ENCODE measurements around the gene SBF2. TPM values are rescaled to one million over a fixed set of nuclear protein-coding genes. Genes with fewer than 3 reads are reported as not detected.

The SBF2 gene
- total RNA-seq, 1 donor from 2014 or later: 5.3 TPM

GRCh38 chr11:10029386-10030121 lies 264.5 kb downstream of the SBF2 start:
- H3K27me3 Mint-ChIP-seq (ENCODE audit: insufficient read depth): peaks cover 4% of the 10 kb centered on the region
- H3K9me3 Mint-ChIP-seq: no peaks in the 10 kb centered on the region
- intact Hi-C loops (cut with micrococcal nuclease): no loop called here
- H3K27ac Mint-ChIP-seq: no peak overlapping the region
- no peaks in the 10 kb centered on the region for H3K36me3 Mint-ChIP-seq (ENCODE audit: low read depth)
- DNase-seq (ENCODE audit: low spot score): no peak
- no peak overlapping the region for H3K4me3 Mint-ChIP-seq
- H3K4me1 Mint-ChIP-seq (ENCODE audit: low read depth): no peaks in the 10 kb centered on the region

- no peak for DNase-seq (ENCODE audit: low spot score)
- no peaks in the 10 kb centered on the region for H3K4me1 Mint-ChIP-seq (ENCODE audit: low read depth)
- intact Hi-C loops (cut with micrococcal nuclease): no loop called here
- H3K9me3 Mint-ChIP-seq: no peaks in the 10 kb centered on the region
- no peak overlapping the region for H3K4me3 Mint-ChIP-seq
- no peaks in the 10 kb centered on the region for H3K36me3 Mint-ChIP-seq (ENCODE audit: low read depth)
- H3K27ac Mint-ChIP-seq: no peak overlapping the region
- H3K27me3 Mint-ChIP-seq (ENCODE audit: insufficient read depth): peaks cover 4% of the 10 kb centered on the region
Measured at GRCh38 chr11:10026514-10026913, 267.5 kb downstream of the SBF2 start.

GRCh38 chr11:10023212-10023611 lies 270.8 kb downstream of the SBF2 start:
- no peaks in the 10 kb centered on the region for H3K27me3 Mint-ChIP-seq (ENCODE audit: insufficient read depth)
- no peaks in the 10 kb centered on the region for H3K4me1 Mint-ChIP-seq (ENCODE audit: low read depth)
- intact Hi-C loops (cut with micrococcal nuclease): no loop called here
- no peak overlapping the region for H3K27ac Mint-ChIP-seq
- no peak for DNase-seq (ENCODE audit: low spot score)
- H3K4me3 Mint-ChIP-seq: no peak overlapping the region
- no peaks in the 10 kb centered on the region for H3K9me3 Mint-ChIP-seq
- H3K36me3 Mint-ChIP-seq (ENCODE audit: low read depth): no peaks in the 10 kb centered on the region

- intact Hi-C loops (cut with micrococcal nuclease): no loop called here
- Mint-ChIP-seq H3K36me3 (ENCODE audit: low read depth) (no peaks in the 10 kb centered on the region), H3K9me3 (no peaks in the 10 kb centered on the region), H3K4me1 (ENCODE audit: low read depth) (no peaks in the 10 kb centered on the region), H3K27me3 (ENCODE audit: insufficient read depth) (no peaks in the 10 kb centered on the region), H3K4me3 (no peak overlapping the region), H3K27ac (no peak overlapping the region)
- DNase-seq (ENCODE audit: low spot score): no peak
Measured at GRCh38 chr11:10022764-10023163, 271.3 kb downstream of the SBF2 start.

- H3K4me3 Mint-ChIP-seq: no peak overlapping the region
Measured at GRCh38 chr11:10021563-10021962, 272.5 kb downstream of the SBF2 start.

GRCh38 chr11:10019906-10020682 lies 273.9 kb downstream of the SBF2 start:
- Mint-ChIP-seq H3K36me3 (ENCODE audit: low read depth) (no peaks in the 10 kb centered on the region), H3K4me3 (no peak overlapping the region), H3K27ac (no peak overlapping the region), H3K27me3 (ENCODE audit: insufficient read depth) (no peaks in the 10 kb centered on the region), H3K9me3 (no peaks in the 10 kb centered on the region), H3K4me1 (ENCODE audit: low read depth) (no peaks in the 10 kb centered on the region)
- intact Hi-C loops (cut with micrococcal nuclease): no loop called here
- DNase-seq (ENCODE audit: low spot score): no peak

More at GRCh38 chr11:10021563-10021962, 272.5 kb downstream of the SBF2 start:
- intact Hi-C loops (cut with micrococcal nuclease): no loop called here
- Mint-ChIP-seq H3K4me1 (ENCODE audit: low read depth) (no peaks in the 10 kb centered on the region), H3K27ac (no peak overlapping the region), H3K36me3 (ENCODE audit: low read depth) (no peaks in the 10 kb centered on the region), H3K27me3 (ENCODE audit: insufficient read depth) (no peaks in the 10 kb centered on the region), H3K9me3 (no peaks in the 10 kb centered on the region)
- DNase-seq (ENCODE audit: low spot score): no peak

GRCh38 chr11:10017911-10018310 lies 276.1 kb downstream of the SBF2 start:
- Mint-ChIP-seq H3K4me3 (no peak overlapping the region), H3K4me1 (ENCODE audit: low read depth) (no peaks in the 10 kb centered on the region), H3K27ac (no peak overlapping the region), H3K9me3 (no peaks in the 10 kb centered on the region), H3K27me3 (ENCODE audit: insufficient read depth) (peaks cover 2% of the 10 kb centered on the region), H3K36me3 (ENCODE audit: low read depth) (no peaks in the 10 kb centered on the region)
- intact Hi-C loops (cut with micrococcal nuclease): no loop called here
- DNase-seq (ENCODE audit: low spot score): no peak

- H3K27me3 Mint-ChIP-seq (ENCODE audit: insufficient read depth): peaks cover 2% of the 10 kb centered on the region
- no peaks in the 10 kb centered on the region for H3K36me3 Mint-ChIP-seq (ENCODE audit: low read depth)
- H3K27ac Mint-ChIP-seq: no peak overlapping the region
- peaks cover 2% of the 10 kb centered on the region for H3K9me3 Mint-ChIP-seq
- no peak overlapping the region for H3K4me3 Mint-ChIP-seq
- no peaks in the 10 kb centered on the region for H3K4me1 Mint-ChIP-seq (ENCODE audit: low read depth)
- intact Hi-C loops (cut with micrococcal nuclease): no loop called here
- DNase-seq (ENCODE audit: low spot score): no peak
Measured at GRCh38 chr11:10017050-10017449, 277.0 kb downstream of the SBF2 start.

- H3K27ac Mint-ChIP-seq: no peak overlapping the region
- intact Hi-C loops (cut with micrococcal nuclease): no loop called here
Measured at GRCh38 chr11:10012068-10012467, 282.0 kb downstream of the SBF2 start.

GRCh38 chr11:10005955-10006525 lies 288.0 kb downstream of the SBF2 start:
- Mint-ChIP-seq H3K27ac (no peak overlapping the region), H3K4me3 (no peak overlapping the region), H3K9me3 (peaks cover 19% of the 10 kb centered on the region), H3K27me3 (ENCODE audit: insufficient read depth) (no peaks in the 10 kb centered on the region), H3K4me1 (ENCODE audit: low read depth) (no peaks in the 10 kb centered on the region), H3K36me3 (ENCODE audit: low read depth) (no peaks in the 10 kb centered on the region)
- DNase-seq (ENCODE audit: low spot score): no peak
- intact Hi-C loops (cut with micrococcal nuclease): no loop called here

More at GRCh38 chr11:10012068-10012467, 282.0 kb downstream of the SBF2 start:
- no peak for DNase-seq (ENCODE audit: low spot score)
- peaks cover 2% of the 10 kb centered on the region for H3K27me3 Mint-ChIP-seq (ENCODE audit: insufficient read depth)
- no peak overlapping the region for H3K4me3 Mint-ChIP-seq
- no peaks in the 10 kb centered on the region for H3K4me1 Mint-ChIP-seq (ENCODE audit: low read depth)
- no peaks in the 10 kb centered on the region for H3K36me3 Mint-ChIP-seq (ENCODE audit: low read depth)
- peaks cover 27% of the 10 kb centered on the region for H3K9me3 Mint-ChIP-seq

- H3K36me3 Mint-ChIP-seq (ENCODE audit: low read depth): no peaks in the 10 kb centered on the region
- DNase-seq (ENCODE audit: low spot score): no peak
- peaks cover 13% of the 10 kb centered on the region for H3K9me3 Mint-ChIP-seq
- intact Hi-C loops (cut with micrococcal nuclease): no loop called here
- H3K4me3 Mint-ChIP-seq: no peak overlapping the region
- H3K4me1 Mint-ChIP-seq (ENCODE audit: low read depth): no peaks in the 10 kb centered on the region
- H3K27me3 Mint-ChIP-seq (ENCODE audit: insufficient read depth): no peaks in the 10 kb centered on the region
- no peak overlapping the region for H3K27ac Mint-ChIP-seq
Measured at GRCh38 chr11:10004526-10005113, 289.4 kb downstream of the SBF2 start.

- H3K27ac Mint-ChIP-seq: no peak overlapping the region
- no peaks in the 10 kb centered on the region for H3K36me3 Mint-ChIP-seq (ENCODE audit: low read depth)
- H3K9me3 Mint-ChIP-seq: peaks cover 4% of the 10 kb centered on the region
- no peak for DNase-seq (ENCODE audit: low spot score)
- no peaks in the 10 kb centered on the region for H3K4me1 Mint-ChIP-seq (ENCODE audit: low read depth)
- no peak overlapping the region for H3K4me3 Mint-ChIP-seq
- intact Hi-C loops (cut with micrococcal nuclease): no loop called here
- no peaks in the 10 kb centered on the region for H3K27me3 Mint-ChIP-seq (ENCODE audit: insufficient read depth)
Measured at GRCh38 chr11:10002221-10002620, 291.8 kb downstream of the SBF2 start.

- Mint-ChIP-seq H3K27me3 (ENCODE audit: insufficient read depth) (no peaks in the 10 kb centered on the region), H3K4me1 (ENCODE audit: low read depth) (no peaks in the 10 kb centered on the region), H3K27ac (no peak overlapping the region), H3K4me3 (no peak overlapping the region), H3K9me3 (no peaks in the 10 kb centered on the region), H3K36me3 (ENCODE audit: low read depth) (no peaks in the 10 kb centered on the region)
- intact Hi-C loops (cut with micrococcal nuclease): no loop called here
- DNase-seq (ENCODE audit: low spot score): no peak
Measured at GRCh38 chr11:9992306-9992705, 301.7 kb downstream of the SBF2 start.
